GM12873 (cell line): Measurements from ENCODE around the gene UCKL1.
A peak's percentile ranks its signal among the peaks of the same experiment; 100 is the strongest.

Experiments
- TF ChIP-seq, protein P1 (sequence below): IDR thresholded peaks from 2 replicates; pipeline ENCODE4 v1.5.1; 2012; ENCODE audit warnings: low read depth, mild to moderate bottlenecking, moderate library complexity, low read length, control low read depth; ENCODE audit not compliant: insufficient read depth; ENCODE audit errors: missing control alignments

The UCKL1 gene

DNA sequence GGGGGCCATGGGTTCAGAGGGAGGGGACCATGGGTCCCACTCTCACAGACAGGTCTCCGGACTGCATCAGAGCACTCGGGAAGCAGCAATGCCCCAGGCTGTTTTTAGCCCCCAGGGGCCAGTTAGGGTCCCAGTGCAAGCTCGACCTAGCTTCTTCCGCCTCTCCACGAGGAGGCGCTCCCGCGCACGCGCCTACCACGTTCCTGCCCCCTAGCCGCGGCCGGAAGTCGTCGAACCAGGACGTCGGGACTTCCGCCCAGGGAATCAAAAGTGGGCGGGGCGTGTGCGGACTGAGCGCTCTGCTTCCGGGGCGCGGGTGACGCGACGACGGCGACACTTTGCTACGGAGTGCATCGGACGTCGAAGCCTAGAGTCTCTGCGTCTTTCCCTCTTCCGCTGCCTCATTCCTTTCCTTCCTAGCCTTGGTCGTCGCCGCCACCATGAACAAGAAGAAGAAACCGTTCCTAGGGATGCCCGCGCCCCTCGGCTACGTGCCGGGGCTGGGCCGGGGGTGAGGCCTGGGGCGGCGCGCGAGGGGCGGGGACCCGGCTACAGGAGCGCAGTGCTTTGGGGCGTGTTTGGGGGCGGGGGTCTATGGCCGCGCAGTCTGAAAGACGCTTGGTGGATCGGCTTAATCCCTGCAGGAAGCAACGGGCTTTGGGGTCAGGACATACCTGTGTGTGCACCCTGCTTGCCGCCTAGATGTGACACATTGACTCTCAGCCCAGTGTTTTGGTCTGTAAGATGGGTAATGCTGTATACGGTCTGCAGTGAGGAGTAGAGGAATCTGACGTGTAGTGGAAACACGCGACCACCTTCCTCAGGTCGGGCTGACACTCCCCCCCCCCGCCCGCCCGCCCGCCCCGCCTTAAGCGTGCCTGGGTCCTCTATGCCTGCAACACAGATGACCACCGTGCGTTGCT, 24.9 kb upstream of the UCKL1 start, which contains the start of gene PRPF6:
PRPF6 (plus strand) TSS at position 327 of the 923 bp plus-strand sequence; CDS start at position 441, 114 bp downstream.
- TF ChIP-seq, protein P1, sequence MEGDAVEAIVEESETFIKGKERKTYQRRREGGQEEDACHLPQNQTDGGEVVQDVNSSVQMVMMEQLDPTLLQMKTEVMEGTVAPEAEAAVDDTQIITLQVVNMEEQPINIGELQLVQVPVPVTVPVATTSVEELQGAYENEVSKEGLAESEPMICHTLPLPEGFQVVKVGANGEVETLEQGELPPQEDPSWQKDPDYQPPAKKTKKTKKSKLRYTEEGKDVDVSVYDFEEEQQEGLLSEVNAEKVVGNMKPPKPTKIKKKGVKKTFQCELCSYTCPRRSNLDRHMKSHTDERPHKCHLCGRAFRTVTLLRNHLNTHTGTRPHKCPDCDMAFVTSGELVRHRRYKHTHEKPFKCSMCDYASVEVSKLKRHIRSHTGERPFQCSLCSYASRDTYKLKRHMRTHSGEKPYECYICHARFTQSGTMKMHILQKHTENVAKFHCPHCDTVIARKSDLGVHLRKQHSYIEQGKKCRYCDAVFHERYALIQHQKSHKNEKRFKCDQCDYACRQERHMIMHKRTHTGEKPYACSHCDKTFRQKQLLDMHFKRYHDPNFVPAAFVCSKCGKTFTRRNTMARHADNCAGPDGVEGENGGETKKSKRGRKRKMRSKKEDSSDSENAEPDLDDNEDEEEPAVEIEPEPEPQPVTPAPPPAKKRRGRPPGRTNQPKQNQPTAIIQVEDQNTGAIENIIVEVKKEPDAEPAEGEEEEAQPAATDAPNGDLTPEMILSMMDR = peak; percentile 92

DNA sequence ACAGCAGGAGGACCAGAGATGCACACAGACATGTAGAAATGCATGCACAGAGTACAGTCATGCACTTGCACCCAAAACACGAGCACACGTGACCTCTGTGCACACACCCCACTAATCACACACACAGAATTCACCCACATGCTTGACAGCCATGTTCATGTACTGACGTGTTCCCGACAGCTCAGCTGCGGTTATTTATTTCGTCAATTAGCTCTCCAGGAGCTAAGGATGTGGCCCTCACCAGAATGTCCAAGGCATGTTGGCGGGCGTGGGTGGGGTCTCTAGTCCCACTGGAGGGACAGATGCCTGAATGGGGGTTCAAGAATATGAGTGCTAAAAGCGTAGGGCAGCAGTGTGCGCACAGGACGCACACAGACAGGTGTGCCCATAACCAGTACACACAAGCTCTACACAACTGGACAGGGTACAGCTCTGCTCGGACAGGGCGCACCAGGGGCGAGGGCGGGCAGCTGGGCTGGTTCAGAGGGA, 24.1 kb upstream of the UCKL1 start:
- TF ChIP-seq, protein P1 = no peak

DNA sequence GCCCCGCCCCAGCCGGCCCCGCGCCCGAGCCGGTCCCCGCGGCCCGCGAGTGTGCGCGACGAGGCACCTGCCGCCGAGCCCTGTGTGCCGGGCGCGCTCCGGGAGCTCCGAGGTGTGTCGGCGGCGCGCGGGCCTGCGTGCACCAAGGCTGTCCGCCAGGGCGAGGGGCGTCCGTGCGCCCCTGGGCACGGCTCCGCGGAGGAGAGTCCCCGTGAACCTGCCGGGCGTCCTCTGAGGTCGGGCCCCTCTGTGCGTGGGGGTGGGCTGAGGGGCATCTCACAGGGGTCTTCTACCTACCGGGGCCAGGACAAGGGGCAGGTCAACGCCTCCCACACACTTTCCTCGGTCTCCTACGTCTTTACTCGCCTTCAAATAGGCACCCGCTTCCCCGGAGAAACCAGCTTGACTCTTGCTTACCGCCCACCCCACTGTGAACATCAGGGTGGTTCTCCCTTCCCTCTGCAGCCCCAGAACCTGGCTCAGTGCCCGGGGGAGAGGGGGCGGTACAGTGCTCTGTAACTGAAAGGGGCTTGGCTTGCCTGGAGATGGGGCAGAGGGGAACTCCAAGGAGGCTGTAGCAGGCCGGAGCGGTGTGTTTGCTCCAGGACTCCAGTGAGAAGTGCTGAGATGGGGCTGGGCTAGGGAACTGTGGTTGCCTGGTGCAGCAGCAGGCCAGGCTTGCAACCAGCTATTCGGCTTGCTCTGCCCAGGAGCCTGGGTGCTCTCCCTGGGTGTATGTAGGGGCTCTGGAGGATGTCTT, 23.5 kb upstream of the UCKL1 start, which contains the start of gene SAMD10:
SAMD10 (minus strand) TSS at position 86 of the 760 bp plus-strand sequence. CDS start 175 bp downstream, outside the sequence.
- TF ChIP-seq, protein P1 = peak; percentile 38

DNA sequence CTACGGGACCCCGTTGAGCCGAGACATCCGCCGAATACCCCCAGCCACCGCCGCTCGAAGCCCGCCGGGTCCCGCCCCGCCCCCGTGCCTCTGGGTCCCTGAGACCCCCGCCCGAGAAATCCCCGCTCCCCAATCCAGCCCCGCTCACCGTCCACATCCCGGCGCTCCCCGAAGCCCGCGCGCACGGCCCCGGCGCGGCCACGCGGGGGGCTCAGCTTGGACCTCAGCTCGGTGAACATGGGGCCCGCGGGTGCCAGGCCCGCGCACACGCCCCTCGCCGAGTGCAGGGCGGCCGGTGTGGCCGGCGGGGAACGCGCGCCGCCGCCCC, 23.0 kb upstream of the UCKL1 start:
- TF ChIP-seq, protein P1 = no peak

DNA sequence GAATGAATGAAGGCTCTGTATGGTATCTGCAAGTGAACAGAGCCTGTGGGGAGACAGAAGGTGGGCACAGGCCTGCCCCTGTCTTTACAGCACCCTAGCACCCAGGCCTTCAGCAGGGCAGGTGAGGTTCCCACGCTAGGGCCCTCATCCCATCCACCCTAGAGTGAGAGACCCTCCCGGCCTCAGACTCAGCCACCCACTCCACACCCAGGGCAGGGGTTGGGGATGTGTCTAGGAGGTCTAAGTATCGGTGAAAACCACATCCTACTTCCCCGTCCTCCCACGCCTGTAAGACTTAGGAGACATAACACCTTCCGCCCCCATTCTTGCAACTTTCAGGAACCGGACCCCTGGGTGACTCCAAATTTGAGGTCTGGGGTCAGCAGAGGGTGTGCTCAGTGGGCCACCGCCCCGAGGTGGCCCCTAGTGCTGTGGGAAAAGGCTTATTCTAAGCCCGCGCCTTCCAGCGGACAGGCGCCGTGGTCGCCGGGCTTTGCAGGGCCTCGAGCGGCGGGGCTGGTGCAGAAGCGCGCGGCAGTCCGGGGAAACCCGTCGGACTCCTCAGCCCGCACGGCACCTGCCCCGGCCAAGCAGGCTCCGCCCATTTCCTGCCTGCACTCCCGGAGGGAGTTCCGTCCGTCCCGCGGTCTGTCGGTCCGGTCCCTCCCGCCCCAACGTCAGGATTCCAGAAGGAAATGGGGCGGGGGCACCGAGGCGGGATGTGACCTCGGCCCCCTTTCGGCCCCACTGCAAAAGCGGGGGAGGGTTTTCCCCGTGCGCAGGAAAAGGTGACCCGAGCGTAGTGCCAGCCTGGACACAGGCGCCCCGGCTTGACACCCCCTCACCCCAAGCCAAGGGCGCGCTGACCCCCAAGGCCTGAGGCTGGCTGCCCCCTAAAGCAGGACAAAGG, 22.4 kb upstream of the UCKL1 start:
- TF ChIP-seq, protein P1 = no peak

DNA sequence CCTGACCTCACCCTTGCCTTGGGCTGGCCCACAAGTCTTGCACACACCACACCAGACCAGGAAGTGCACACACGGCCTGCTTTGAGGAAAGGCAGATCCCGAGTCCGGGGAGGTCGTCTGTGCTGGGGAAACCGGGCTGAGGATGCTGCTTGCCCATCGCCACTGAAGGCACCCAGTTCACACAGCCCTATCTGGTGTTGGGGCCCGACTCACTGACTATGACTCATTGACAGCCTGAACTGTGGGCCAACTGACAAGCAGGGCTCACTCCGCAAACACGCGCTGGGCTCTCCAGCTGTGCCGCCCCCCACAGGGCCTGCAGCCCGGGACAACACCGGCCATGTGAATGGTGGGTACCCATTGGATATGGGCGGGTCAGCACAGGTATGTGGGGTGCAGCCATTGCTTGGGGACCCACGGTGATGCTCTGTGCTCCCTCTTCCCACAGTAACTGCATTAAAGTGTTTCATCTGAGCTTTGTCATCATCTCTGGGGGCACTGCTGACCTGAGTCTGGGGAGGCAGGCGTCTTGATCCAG, 21.6 kb upstream of the UCKL1 start:
- TF ChIP-seq, protein P1 = no peak
